Body of pancreas (tissue), 4 donors: ENCODE results near the gene MED12L. TPM values are rescaled to one million over a fixed set of nuclear protein-coding genes. Genes with fewer than 3 reads are reported as not detected.

Experiments
- ATAC-seq: fragments of 150-250 bp; one replicate; pipeline ENCODE4 v1.9.1; 2016
- DNase-seq, 4 donors: peaks; one replicate each; pipeline ENCODE4 v3.0.0-alpha.2; 2019
- H3K27ac ChIP-seq, 4 donors: fragments of 200-600 bp; sonication (generic); 1 replicate in 3 of 4; 2 replicates in 1 of 4; pipeline versions ENCODE4 v1.5.1 to v1.6.1; 2016 to 2019; ENCODE audit warnings: mild to moderate bottlenecking in 1 of 4, mixed read lengths in 1 of 4, moderate library complexity in 1 of 4
- H3K27me3 ChIP-seq, 2 donors: fragments of 200-600 bp; sonication (generic); one replicate each; pipeline ENCODE4 v1.6.0; 2016; ENCODE audit warnings: mild to moderate bottlenecking in 1 of 2
- H3K36me3 ChIP-seq, 2 donors: fragments of 200-600 bp; sonication (generic); replicated peaks in 1 of 2; 2 replicates each; pipeline ENCODE4 v1.5.1; 2016; ENCODE audit warnings: low read depth in 2 of 2; ENCODE audit not compliant: insufficient read depth in 1 of 2
- H3K4me1 ChIP-seq: fragments of 200-600 bp; sonication (generic); one replicate; pipeline ENCODE4 v1.6.0; 2016
- H3K4me3 ChIP-seq, 2 donors: fragments of 200-600 bp; sonication (generic); 1 replicate in 1 of 2; 2 replicates in 1 of 2; pipeline ENCODE4 v1.5.1; 2016 to 2019
- H3K9me3 ChIP-seq, 3 donors: fragments of 200-600 bp; sonication (generic); 1 replicate in 2 of 3; 2 replicates in 1 of 3; pipeline ENCODE4 v1.5.1; 2016
- CTCF ChIP-seq, 7 experiments: fragments of 450-650 bp in 4 of 7; fragments of 200-600 bp in 3 of 7; sonication (generic) in 3 of 7; IDR thresholded peaks; one replicate each; pipeline ENCODE4 v1.5.1; 2016 to 2019; ENCODE audit warnings: antibody characterized with exemption in 7 of 7
- POLR2A ChIP-seq, 3 donors: fragments of 450-650 bp; IDR thresholded peaks; one replicate each; pipeline ENCODE4 v1.6.1; 2016; ENCODE audit warnings: antibody characterized with exemption in 3 of 3, mild to moderate bottlenecking in 2 of 3
- WGBS, 2 donors: methylation state at CpG; one replicate each; pipeline ENCODE4 v1.1.5; 2017; 5-methylcytosine and 5-hydroxymethylcytosine counted together
- intact Hi-C: fragments of 100-400 bp; cut with DNase I; formaldehyde crosslinking; loops from one replicate; pipeline ENCODE4 v1.15.1; 2023
- total RNA-seq, 2 donors: library from RNA; depleted of rRNA; stranded (reverse); fragments of >200 nt; gene quantifications; one replicate each; pipeline ENCODE4 v1.1.0, GENCODE V29; 2016

Gene MED12L
- total RNA-seq, 2 donors from 2014 or later, result 0.33 to 0.78 TPM

GRCh38 chr3:151307131-151307530, 221.7 kb downstream of the MED12L start:
- Histone ChIP-seq H3K4me3 (no peak overlapping the region), H3K4me1 (no peaks in the 10 kb centered on the region), H3K27ac (no peak overlapping the region), H3K27me3 (no peaks in the 10 kb centered on the region), H3K36me3 (no peaks in the 10 kb centered on the region), H3K9me3 (no peaks in the 10 kb centered on the region)
- TF ChIP-seq CTCF (IDR thresholded peaks at IDR 0.05) (no peak), POLR2A (IDR thresholded peaks at IDR 0.05) (no peak)
- DNase-seq (no peak), ATAC-seq (no peak)
- intact Hi-C loops, result no loop called here

GRCh38 chr3:151307583-151308488, 222.4 kb downstream of the MED12L start:
- Histone ChIP-seq H3K9me3 (no peaks in the 10 kb centered on the region), H3K4me3 (no peak overlapping the region), H3K4me1 (no peaks in the 10 kb centered on the region), H3K27ac (no peak overlapping the region), H3K36me3 (no peaks in the 10 kb centered on the region), H3K27me3 (no peaks in the 10 kb centered on the region)
- ATAC-seq, result no peak
- TF ChIP-seq CTCF (IDR thresholded peaks at IDR 0.05) (no peak), POLR2A (IDR thresholded peaks at IDR 0.05) (no peak)
- no peak for DNase-seq
- intact Hi-C loops, result no loop called here
- WGBS, 2 donors, result 89 to 91% methylated on average over 1 of the region's 1 CpG

- DNase-seq (no peak), ATAC-seq (no peak)
- H3K27ac ChIP-seq, result no peak overlapping the region
- H3K27me3 ChIP-seq, result no peaks in the 10 kb centered on the region
- intact Hi-C loops, result no loop called here
- H3K9me3 ChIP-seq, result no peaks in the 10 kb centered on the region
- WGBS, 2 donors, result 97% methylated on average over 2 of the region's 2 CpGs
- TF ChIP-seq CTCF (IDR thresholded peaks at IDR 0.05), result no peak
- no peak for TF ChIP-seq POLR2A (IDR thresholded peaks at IDR 0.05)
- no peaks in the 10 kb centered on the region for H3K4me1 ChIP-seq
- H3K36me3 ChIP-seq, result no peaks in the 10 kb centered on the region
- H3K4me3 ChIP-seq, result no peak overlapping the region
These were observed 224.1 kb downstream of the MED12L start for GRCh38 chr3:151309566-151309965.

- 55 to 78% methylated on average over 3 of the region's 3 CpGs for WGBS, 2 donors
- no peaks in the 10 kb centered on the region for H3K9me3 ChIP-seq
- no peaks in the 10 kb centered on the region for H3K27me3 ChIP-seq
- intact Hi-C loops, result no loop called here
- H3K36me3 ChIP-seq, result no peaks in the 10 kb centered on the region
- DNase-seq, result no peak
- no peak overlapping the region for H3K4me3 ChIP-seq
- TF ChIP-seq POLR2A (IDR thresholded peaks at IDR 0.05) (no peak), CTCF (IDR thresholded peaks at IDR 0.05) (no peak)
- H3K27ac ChIP-seq, result no peak overlapping the region
- ATAC-seq, result no peak
- H3K4me1 ChIP-seq, result no peaks in the 10 kb centered on the region
These were observed 227.5 kb downstream of the MED12L start for GRCh38 chr3:151312972-151313371.

- no peaks in the 10 kb centered on the region for H3K27me3 ChIP-seq
- H3K4me3 ChIP-seq, result no peak overlapping the region
- H3K36me3 ChIP-seq, result no peaks in the 10 kb centered on the region
- intact Hi-C loops, result no loop called here
- 91 to 95% methylated on average over 2 of the region's 2 CpGs for WGBS, 2 donors
- no peaks in the 10 kb centered on the region for H3K9me3 ChIP-seq
- no peaks in the 10 kb centered on the region for H3K4me1 ChIP-seq
- no peak overlapping the region for H3K27ac ChIP-seq
- ATAC-seq, result no peak
- no peak for TF ChIP-seq POLR2A (IDR thresholded peaks at IDR 0.05)
- TF ChIP-seq CTCF (IDR thresholded peaks at IDR 0.05), result no peak
- DNase-seq, result no peak
These were observed 228.7 kb downstream of the MED12L start for GRCh38 chr3:151314137-151314536.
